ENCODE measurements around the gene TASOR. TPM values are rescaled to one million over a fixed set of nuclear protein-coding genes. Genes with fewer than 3 reads are reported as not detected.

Gene TASOR
- total and polyA plus RNA-seq, 2 of the 8 experiments (the other 6 are each of a cell fraction or from before 2014, with no cell fraction given) = 12.2 to 45.5 TPM

GRCh38 chr3:56694867-56695683, 12.0 kb upstream of the TASOR start:
- Histone ChIP-seq H3K23ac (ENCODE audit: insufficient read length) (no peak overlapping the region), H3K4me2 (ENCODE audit: insufficient read depth in 1 of 2, low read depth in 2 of 2, low read length in 2 of 2) (no peak overlapping the region), H2BK15ac (ENCODE audit: low read length) (no peak overlapping the region), H3K79me1 (ENCODE audit: low read depth, low read length) (no peaks in the 10 kb centered on the region), H2BK12ac (ENCODE audit: low read depth, low read length) (no peak overlapping the region), H3K27ac (ENCODE audit: low read depth, low read length) (no peak overlapping the region), H3K18ac (ENCODE audit: extremely low read depth, low read length) (no peak overlapping the region), H2BK120ac (replicated peaks; ENCODE audit: low read depth, low read length) (no peak overlapping the region), H3K23me2 (ENCODE audit: low read depth, low read length) (no peaks in the 10 kb centered on the region; the same call in 1 of the 2 replicates), H2AK5ac (ENCODE audit: low read depth, low read length) (no peak overlapping the region), H2AFZ (ENCODE audit: low read length) (no peak overlapping the region), H3K14ac (ENCODE audit: insufficient read length) (no peak overlapping the region), H3K4me1 (replicated peaks in 1 of 4; ENCODE audit: control insufficient read depth in 3 of 4, insufficient read depth in 4 of 4, low read length in 3 of 4) (no peaks in the 10 kb centered on the region), H3K79me2 (ENCODE audit: control insufficient read depth in 1 of 2, insufficient read depth in 2 of 2, low read length in 2 of 2) (no peaks in the 10 kb centered on the region), H3K27me3 (replicated peaks in 1 of 4; ENCODE audit: control insufficient read depth in 3 of 4, extremely low read depth in 1 of 4, insufficient read depth in 3 of 4, low read length in 3 of 4) (no peaks in the 10 kb centered on the region), H3K36me3 (ENCODE audit: control insufficient read depth in 2 of 4, insufficient read depth in 4 of 4, low read length in 3 of 4) (no peaks in the 10 kb centered on the region), H4K8ac (ENCODE audit: extremely low read depth, insufficient read depth, low read length) (no peak overlapping the region), H4K91ac (replicated peaks; ENCODE audit: insufficient read length, low read length) (no peak overlapping the region), H2BK20ac (ENCODE audit: low read length) (no peak overlapping the region), H4K20me1 (replicated peaks in 1 of 2; ENCODE audit: control insufficient read depth in 1 of 2, insufficient read depth in 2 of 2, low read length in 2 of 2) (no peaks in the 10 kb centered on the region), H3K4me3 (ENCODE audit: extremely low read depth in 1 of 4, insufficient read depth in 2 of 4, low read depth in 3 of 4, low read length in 4 of 4) (no peak overlapping the region), H3K56ac (replicated peaks; ENCODE audit: insufficient read length, low read depth, low read length) (no peak overlapping the region), H3K9ac (replicated peaks in 1 of 4; ENCODE audit: extremely low read depth in 1 of 4, low read depth in 3 of 4, low read length in 3 of 4) (no peak overlapping the region), H3K4ac (replicated peaks; ENCODE audit: insufficient read length, low read depth, low read length) (no peak overlapping the region), H2BK5ac (ENCODE audit: low read depth, low read length) (no peak overlapping the region), H3K9me3 (ENCODE audit: insufficient read depth in 2 of 2, low read depth in 1 of 2, low read length in 1 of 2) (peaks cover 0 to 4% of the 10 kb centered on the region in 2 experiments; a peak in 1 of 4 replicates), H4K5ac (ENCODE audit: insufficient read length, low read depth, low read length) (no peak overlapping the region)
- no peak for DNase-seq (ENCODE audit: low read depth in 1 of 2, low spot score in 2 of 2)
- WGBS, 2 experiments (ENCODE audit: extremely low coverage in 1 of 2, insufficient coverage in 1 of 2, insufficient read length in 1 of 2, insufficient replicate concordance in 2 of 2, low coverage in 1 of 2, low lambda C conversion rate in 2 of 2, missing lambda C conversion rate in 1 of 2) = 83% methylated on average over 4 of the region's 4 CpGs; no CpG with 5 or more reads in 1 of the 2 experiments
- TF ChIP-seq CBX5 (IDR thresholded peaks at IDR 0.05; ENCODE audit: low read depth, low read length) (no peak), CREB1 (IDR thresholded peaks at IDR 0.05) (no peak), CHD1 (IDR thresholded peaks at IDR 0.05; ENCODE audit: low read depth, low read length) (no peak), RXRA (IDR thresholded peaks at IDR 0.05; ENCODE audit: insufficient read depth, low read depth, low read length) (no peak), SP2 (IDR thresholded peaks at IDR 0.05; ENCODE audit: low read length) (no peak), CBX8 (IDR thresholded peaks at IDR 0.05; ENCODE audit: borderline replicate concordance, low read depth, low read length) (no peak)
- peak; percentile 28 for FAIRE-seq
- ChIA-PET POLR2A (ENCODE audit: partially characterized antibody) (interaction anchor here (2.2 kb wide), 1 partner anchor 13 kb away, joined by 6 read pairs; the partner anchor contains the start of gene TASOR), CTCF (ENCODE audit: partially characterized antibody) (interaction anchor here (0.8 to 1.1 kb wide), 3 partner anchors 13 to 293 kb away, joined by 3 to 5 read pairs (median 4); partner anchors contain the start of gene ARHGEF3)

All from H1 (cell line).